GM12878 (cell line): ENCODE measurements around the gene MALT1. TPM values are rescaled to one million over a fixed set of nuclear protein-coding genes. Genes with fewer than 3 reads are reported as not detected.

Experiments used
- BACH1 ChIP-seq: fragments of 450-650 bp; IDR thresholded peaks from 2 replicates; pipeline ENCODE4 v1.6.1; 2017; ENCODE audit warnings: mild to moderate bottlenecking, borderline replicate concordance
- BMI1 ChIP-seq: fragments of 450-650 bp; IDR thresholded peaks from 2 replicates; pipeline ENCODE4 v1.6.1; 2016; ENCODE audit warnings: mild to moderate bottlenecking, moderate library complexity, borderline replicate concordance
- CTCF ChIP-seq, 3 experiments: IDR thresholded peaks in 2 of 3; conservative IDR thresholded peaks in 1 of 3; 2 replicates each; pipeline ENCODE4 v1.5.1; 2011; ENCODE audit warnings: low read depth in 3 of 3, low read length in 3 of 3, mild to moderate bottlenecking in 3 of 3, control low read depth in 2 of 3, moderate library complexity in 2 of 3, inconsistent platforms in 1 of 3, mixed read lengths in 1 of 3; ENCODE audit not compliant: control insufficient read depth in 2 of 3, insufficient read depth in 1 of 3; ENCODE audit errors: extremely low read depth in 1 of 3
- CUX1 ChIP-seq: IDR thresholded peaks from 2 replicates; pipeline ENCODE4 v1.6.1; 2012; ENCODE audit warnings: improper control_type of control experiment, low read depth, low read length; ENCODE audit not compliant: insufficient replicate concordance
- HCFC1 ChIP-seq: fragments of 150-350 bp; IDR thresholded peaks from 2 replicates; pipeline ENCODE4 v1.6.1; 2014; ENCODE audit warnings: low read length
- KAT2A ChIP-seq: conservative IDR thresholded peaks from 2 replicates; pipeline ENCODE4 v1.6.1; 2011; ENCODE audit warnings: low read depth, low read length; ENCODE audit not compliant: control insufficient read depth
- MYB ChIP-seq: fragments of 150-350 bp; IDR thresholded peaks from 2 replicates; pipeline ENCODE4 v1.6.1; 2014; ENCODE audit warnings: mild to moderate bottlenecking, low read depth, low read length, borderline replicate concordance
- NFYB ChIP-seq: IDR thresholded peaks from 2 replicates; pipeline ENCODE4 v1.6.1; 2011; ENCODE audit warnings: low read depth, mild to moderate bottlenecking, low read length, improper control_type of control experiment, moderate library complexity; ENCODE audit not compliant: insufficient read depth
- RELB ChIP-seq: fragments of 450-650 bp; IDR thresholded peaks from 2 replicates; pipeline ENCODE4 v1.6.1; 2017; ENCODE audit warnings: low read depth, mild to moderate bottlenecking, moderate library complexity
- ZNF207 ChIP-seq: fragments of 450-650 bp; IDR thresholded peaks from 2 replicates; pipeline ENCODE4 v1.6.1; 2014; ENCODE audit warnings: antibody characterized with exemption, mild to moderate bottlenecking, borderline replicate concordance
- polyA plus RNA-seq, 11 experiments: library from polyadenylated mRNA; depleted of rRNA in 4 of 11; unstranded in 6 of 11; stranded (reverse) in 5 of 11; fragments of >200 nt; fragmentation: Nextera tagmentation in 4 of 11; fragmentation: Illumina TruSeq in 1 of 11; extraction: Ambion mirVana in 4 of 11; extraction: Trizol in 1 of 11; gene quantifications; 1 replicate in 1 of 11; 2 replicates in 10 of 11; pipeline versions ENCODE4 v1.2.1 to v1.2.3, GENCODE V29; 2011 to 2016; ENCODE audit warnings: inconsistent platforms in 2 of 11, missing spikeins in 2 of 11, low read depth in 1 of 11
- total RNA-seq, 4 experiments: library from RNA; depleted of rRNA in 3 of 4; stranded (reverse); fragments of >200 nt in 3 of 4; fragmentation: Illumina TruSeq in 1 of 4; extraction: Trizol in 1 of 4; gene quantifications; 2 replicates each; pipeline versions ENCODE4 v1.2.1 to v1.2.3, GENCODE V29; 2013 to 2021

MALT1 gene
- total and polyA plus RNA-seq, 10 of the 15 experiments (the other 5 are each of a cell fraction or from before 2014, with no cell fraction given), result 17.6 to 126 (median 45.4) TPM

GRCh38 chr18:58777471-58777870 lies 106.2 kb downstream of the MALT1 start (continued):
- no peak for TF ChIP-seq CUX1
- no peak for TF ChIP-seq BMI1
- TF ChIP-seq NFYB, result no peak
- no peak for TF ChIP-seq RELB
- TF ChIP-seq ZNF207, result no peak
- TF ChIP-seq CTCF (IDR thresholded peaks at IDR 0.05 in 2 of 3, conservative IDR thresholded peaks at IDR 0.05 in 1 of 3; ENCODE audit: control insufficient read depth in 2 of 3, extremely low read depth in 1 of 3, insufficient read depth in 1 of 3, low read depth in 3 of 3, low read length in 3 of 3), result no peak
- no peak for TF ChIP-seq MYB
- TF ChIP-seq BACH1, result no peak
- TF ChIP-seq KAT2A, result no peak
- TF ChIP-seq HCFC1, result no peak
